Mammary epithelial cell (primary cell): ENCODE results near the gene SNTB2.

Experiments used
- EZH2 ChIP-seq: IDR thresholded peaks from 2 replicates; pipeline ENCODE4 v1.6.1; 2012; ENCODE audit warnings: low read length, inconsistent platforms, borderline replicate concordance
- TF ChIP-seq, protein P1 (sequence below), 2 donors: IDR thresholded peaks in 1 of 2; conservative IDR thresholded peaks in 1 of 2; 2 replicates each; pipeline ENCODE4 v1.5.1; 2011 to 2012; ENCODE audit warnings: inconsistent platforms in 2 of 2, low read length in 2 of 2, mild to moderate bottlenecking in 2 of 2, control low read depth in 1 of 2, low read depth in 1 of 2; ENCODE audit not compliant: insufficient read depth in 1 of 2; ENCODE audit errors: extremely low read depth in 1 of 2

GRCh38 chr16:69306031-69306430 is 119.1 kb downstream of the SNTB2 start:
- TF ChIP-seq, protein P1, sequence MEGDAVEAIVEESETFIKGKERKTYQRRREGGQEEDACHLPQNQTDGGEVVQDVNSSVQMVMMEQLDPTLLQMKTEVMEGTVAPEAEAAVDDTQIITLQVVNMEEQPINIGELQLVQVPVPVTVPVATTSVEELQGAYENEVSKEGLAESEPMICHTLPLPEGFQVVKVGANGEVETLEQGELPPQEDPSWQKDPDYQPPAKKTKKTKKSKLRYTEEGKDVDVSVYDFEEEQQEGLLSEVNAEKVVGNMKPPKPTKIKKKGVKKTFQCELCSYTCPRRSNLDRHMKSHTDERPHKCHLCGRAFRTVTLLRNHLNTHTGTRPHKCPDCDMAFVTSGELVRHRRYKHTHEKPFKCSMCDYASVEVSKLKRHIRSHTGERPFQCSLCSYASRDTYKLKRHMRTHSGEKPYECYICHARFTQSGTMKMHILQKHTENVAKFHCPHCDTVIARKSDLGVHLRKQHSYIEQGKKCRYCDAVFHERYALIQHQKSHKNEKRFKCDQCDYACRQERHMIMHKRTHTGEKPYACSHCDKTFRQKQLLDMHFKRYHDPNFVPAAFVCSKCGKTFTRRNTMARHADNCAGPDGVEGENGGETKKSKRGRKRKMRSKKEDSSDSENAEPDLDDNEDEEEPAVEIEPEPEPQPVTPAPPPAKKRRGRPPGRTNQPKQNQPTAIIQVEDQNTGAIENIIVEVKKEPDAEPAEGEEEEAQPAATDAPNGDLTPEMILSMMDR (conservative IDR thresholded peaks at IDR 0.05 in 1 of 2, IDR thresholded peaks at IDR 0.05 in 1 of 2; ENCODE audit: extremely low read depth in 1 of 2, insufficient read depth in 1 of 2, low read depth in 1 of 2, low read length in 2 of 2) = no peak
- TF ChIP-seq EZH2 = no peak
